Ectodermal cell (in vitro differentiated cells): Measurements from ENCODE around the gene ARHGEF11.
"Not testable (repeated sequence)": the region's sequence is repeated elsewhere in the genome, so short reads cannot be mapped to it uniquely, and the experiment has no call there.

Experiments used
- H3K27ac ChIP-seq: 2 replicates; pipeline ENCODE4 v1.7.0; 2013; ENCODE audit warnings: mild to moderate bottlenecking, low read depth, low read length; ENCODE audit not compliant: insufficient read depth, poor library complexity, severe bottlenecking
- H3K27me3 ChIP-seq: 2 replicates; pipeline ENCODE4 v1.7.0; 2013; ENCODE audit warnings: mild to moderate bottlenecking, low read length; ENCODE audit not compliant: insufficient read depth, control insufficient read depth, poor library complexity, severe bottlenecking
- H3K36me3 ChIP-seq: one replicate; pipeline ENCODE4 v1.7.0; 2013; ENCODE audit warnings: low read length; ENCODE audit not compliant: control insufficient read depth, insufficient read depth
- H3K4me1 ChIP-seq: one replicate; pipeline ENCODE4 v1.7.0; 2013; ENCODE audit warnings: low read length; ENCODE audit not compliant: control insufficient read depth, insufficient read depth
- H3K4me3 ChIP-seq: 2 replicates; pipeline ENCODE4 v1.7.0; 2013; ENCODE audit warnings: low read depth, low read length, control low read depth; ENCODE audit not compliant: insufficient read depth
- H3K9me3 ChIP-seq: 2 replicates; pipeline ENCODE4 v1.7.0; 2013; ENCODE audit warnings: mild to moderate bottlenecking, low read length, moderate library complexity; ENCODE audit not compliant: control insufficient read depth
- WGBS, 2 experiments: methylation state at CpG; one replicate each; pipeline ENCODE4 v1.1.7; 2013; ENCODE audit warnings: missing lambda C conversion rate in 2 of 2; 5-methylcytosine and 5-hydroxymethylcytosine counted together

ARHGEF11 gene

GRCh38 chr1:157086299-157086698 lies 40.8 kb upstream of the ARHGEF11 start:
- Histone ChIP-seq H3K36me3 (no peaks in the 10 kb centered on the region), H3K4me3 (no peak overlapping the region), H3K9me3 (no peaks in the 10 kb centered on the region), H3K4me1 (peaks cover 2% of the 10 kb centered on the region), H3K27me3 (no peaks in the 10 kb centered on the region), H3K27ac (no peak overlapping the region)
- WGBS, 2 experiments = 72 to 75% methylated on average over 6 of the region's 6 CpGs

DNA sequence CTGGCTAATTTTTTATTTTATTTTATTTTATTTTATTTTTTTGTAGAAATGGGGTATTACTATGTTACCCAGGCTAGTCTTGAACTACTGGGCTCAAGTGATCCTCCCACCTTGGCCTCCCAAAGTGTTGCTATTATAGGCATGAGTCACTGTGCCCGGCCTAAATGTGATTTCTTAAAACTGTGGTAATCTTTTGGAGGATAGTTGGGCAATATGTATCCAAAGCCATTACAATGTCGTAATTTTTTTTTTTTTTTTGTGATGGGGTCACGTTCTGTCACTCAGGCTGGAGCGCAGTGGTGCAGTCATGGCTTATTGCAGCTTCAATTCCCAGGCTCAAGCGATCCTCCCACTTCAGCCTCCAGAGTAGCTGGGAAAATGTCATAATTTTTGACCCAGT lies 39.9 kb upstream of the ARHGEF11 start:
- 95 to 98% methylated on average over 5 of the region's 5 CpGs for WGBS, 2 experiments
- Histone ChIP-seq H3K27me3 (no peaks in the 10 kb centered on the region), H3K27ac (no peak overlapping the region), H3K4me1 (peaks cover 1% of the 10 kb centered on the region), H3K36me3 (no peaks in the 10 kb centered on the region), H3K9me3 (no peaks in the 10 kb centered on the region), H3K4me3 (no peak overlapping the region)

DNA sequence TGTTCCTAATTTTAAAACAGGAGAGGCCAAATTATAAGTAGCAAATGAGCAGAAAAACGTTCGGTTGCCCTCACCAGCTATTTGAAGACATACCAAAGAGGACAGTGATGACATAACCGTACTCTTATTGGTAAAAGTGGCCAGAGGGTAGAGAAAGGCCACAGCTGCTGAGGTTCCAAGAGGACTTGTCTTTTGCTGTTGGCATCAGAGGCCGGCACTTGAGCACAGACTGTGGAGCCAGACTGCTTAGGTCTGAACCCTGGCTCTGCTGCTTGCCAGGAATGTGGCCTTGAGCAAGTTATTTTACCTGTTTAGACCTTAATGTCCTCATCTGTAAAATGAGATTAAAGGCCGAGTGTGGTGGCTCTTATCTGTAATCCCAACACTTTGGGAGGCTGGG lies 39.2 kb upstream of the ARHGEF11 start:
- Histone ChIP-seq H3K27me3 (no peaks in the 10 kb centered on the region), H3K4me1 (no peaks in the 10 kb centered on the region), H3K27ac (no peak overlapping the region), H3K9me3 (no peaks in the 10 kb centered on the region), H3K4me3 (no peak overlapping the region), H3K36me3 (no peaks in the 10 kb centered on the region)
- 93 to 94% methylated on average over 5 of the region's 5 CpGs for WGBS, 2 experiments

- WGBS, 2 experiments = 53 to 70% methylated on average over 3 to 5 of the region's 5 CpGs
These were observed 36.2 kb upstream of the ARHGEF11 start for GRCh38 chr1:157081707-157082106.

DNA sequence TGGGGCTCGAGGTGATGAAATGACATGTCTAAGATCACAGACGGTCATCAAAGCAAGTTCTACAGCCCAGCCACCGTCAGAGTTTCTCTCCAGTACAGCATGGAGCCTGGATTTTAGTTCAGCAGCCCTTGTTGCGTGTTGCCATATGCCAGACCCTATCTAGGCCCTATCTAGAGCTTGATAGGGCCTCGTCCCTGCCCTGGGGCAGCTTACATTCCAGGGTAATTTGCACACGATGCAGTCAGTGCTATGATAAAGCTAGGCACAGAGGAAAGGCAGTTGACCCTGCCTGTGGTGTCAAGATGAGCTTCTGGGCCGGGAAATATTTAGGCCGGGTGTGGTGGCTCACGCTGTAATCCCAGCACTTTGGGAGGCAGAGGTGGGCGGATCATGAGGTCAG lies 35.2 kb upstream of the ARHGEF11 start:
- no peak overlapping the region for H3K4me3 ChIP-seq
- no peaks in the 10 kb centered on the region for H3K36me3 ChIP-seq
- H3K27me3 ChIP-seq = no peaks in the 10 kb centered on the region
- no peaks in the 10 kb centered on the region for H3K4me1 ChIP-seq
- no peaks in the 10 kb centered on the region for H3K9me3 ChIP-seq
- WGBS, 2 experiments = 93 to 94% methylated on average over 10 of the region's 10 CpGs
- no peak overlapping the region for H3K27ac ChIP-seq

More at GRCh38 chr1:157081707-157082106, 36.2 kb upstream of the ARHGEF11 start:
- Histone ChIP-seq H3K27ac (no peak overlapping the region), H3K9me3 (no peaks in the 10 kb centered on the region), H3K27me3 (no peaks in the 10 kb centered on the region), H3K36me3 (no peaks in the 10 kb centered on the region), H3K4me3 (no peak overlapping the region), H3K4me1 (no peaks in the 10 kb centered on the region)

GRCh38 chr1:157077394-157077793 lies 31.9 kb upstream of the ARHGEF11 start:
- no peaks in the 10 kb centered on the region for H3K4me1 ChIP-seq
- WGBS, 2 experiments = 94 to 98% methylated on average over 1 of the region's 1 CpG
- H3K27me3 ChIP-seq = no peaks in the 10 kb centered on the region
- H3K9me3 ChIP-seq = no peaks in the 10 kb centered on the region
- H3K4me3 ChIP-seq = no peak overlapping the region
- H3K36me3 ChIP-seq = no peaks in the 10 kb centered on the region
- no peak overlapping the region for H3K27ac ChIP-seq

DNA sequence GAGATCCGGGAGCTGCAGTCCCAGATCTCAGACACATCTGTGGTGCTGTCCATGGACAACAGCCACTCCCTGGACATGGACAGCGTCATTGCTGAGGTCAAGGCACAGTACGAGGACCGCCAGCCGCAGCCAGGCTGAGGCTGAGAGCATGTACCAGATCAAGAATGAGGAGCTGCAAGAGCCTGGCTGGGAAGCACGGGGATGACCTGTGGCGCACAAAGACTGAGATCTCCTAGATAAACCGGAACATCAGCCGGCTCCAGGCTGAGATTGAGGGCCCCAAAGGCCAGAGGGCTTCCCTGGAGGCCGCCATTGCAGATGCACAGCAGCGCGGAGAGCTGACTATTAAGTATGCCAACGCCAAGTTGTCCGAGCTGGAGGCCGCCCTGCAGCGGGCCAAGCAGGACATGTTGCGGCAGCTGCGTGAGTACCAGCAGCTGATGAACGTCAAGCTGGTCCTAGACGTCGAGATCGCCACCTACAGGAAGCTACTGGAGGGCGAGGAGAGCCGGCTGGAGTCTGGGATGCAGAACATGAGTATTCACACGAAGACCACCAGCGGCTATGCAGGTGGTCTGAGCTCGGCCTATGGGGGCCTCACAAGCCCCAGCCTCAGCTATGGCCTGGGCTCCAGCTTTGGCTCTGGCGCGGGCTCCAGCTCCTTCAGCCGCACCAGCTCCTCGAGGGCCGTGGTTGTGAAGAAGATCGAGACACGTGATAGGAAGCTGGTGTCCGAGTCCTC lies 28.6 kb upstream of the ARHGEF11 start:
- no peaks in the 10 kb centered on the region for H3K4me1 ChIP-seq
- no peak overlapping the region for H3K27ac ChIP-seq
- no peak overlapping the region for H3K4me3 ChIP-seq
- no peaks in the 10 kb centered on the region for H3K9me3 ChIP-seq
- 54 to 55% methylated on average over 35 of the region's 35 CpGs for WGBS, 2 experiments
- no peaks in the 10 kb centered on the region for H3K36me3 ChIP-seq
- no peaks in the 10 kb centered on the region for H3K27me3 ChIP-seq

DNA sequence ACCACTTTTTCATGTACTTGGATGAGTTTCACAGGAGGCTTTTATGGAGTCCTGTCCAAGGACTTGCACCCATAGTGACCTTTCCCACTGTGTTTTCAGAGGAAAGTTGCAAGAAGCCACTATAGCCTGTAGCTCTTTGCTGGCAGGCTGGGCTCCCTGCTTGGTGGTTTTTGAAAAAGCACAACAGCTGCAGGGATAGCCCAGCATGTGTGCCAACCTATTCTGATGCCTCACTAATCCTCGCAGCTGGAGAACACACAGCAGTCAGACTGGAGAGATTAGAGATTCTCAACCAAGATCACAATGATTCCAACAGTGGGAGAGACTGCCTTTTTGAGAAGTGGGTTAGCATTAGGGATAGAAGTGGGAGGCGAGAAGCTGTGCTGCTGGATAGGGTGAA lies 24.1 kb upstream of the ARHGEF11 start:
- H3K4me1 ChIP-seq = no peaks in the 10 kb centered on the region
- H3K27ac ChIP-seq = no peak overlapping the region
- H3K4me3 ChIP-seq = no peak overlapping the region
- H3K27me3 ChIP-seq = no peaks in the 10 kb centered on the region
- WGBS, 2 experiments = 37 to 58% methylated on average over 2 of the region's 2 CpGs
- no peaks in the 10 kb centered on the region for H3K9me3 ChIP-seq
- no peaks in the 10 kb centered on the region for H3K36me3 ChIP-seq

DNA sequence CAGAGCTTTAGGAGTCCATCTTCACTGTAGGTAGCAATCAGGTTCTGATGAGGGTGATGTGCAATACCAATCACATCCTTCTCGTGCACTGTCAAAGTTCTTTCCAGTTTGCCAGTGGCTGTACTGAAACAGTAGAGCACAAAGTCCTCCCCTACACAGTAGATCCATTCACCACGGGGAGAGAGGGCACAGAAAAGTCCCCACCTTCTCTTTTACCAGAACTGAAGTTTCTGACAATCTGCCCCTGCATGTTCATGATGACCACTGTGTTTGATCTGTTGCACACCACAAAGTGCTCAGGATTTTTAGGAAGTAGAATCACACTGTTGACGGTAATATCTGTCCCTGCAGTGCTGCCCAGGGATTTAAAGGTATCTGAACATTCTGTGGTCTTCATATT lies 13.7 kb upstream of the ARHGEF11 start:
- not testable (repeated sequence) for H3K36me3 ChIP-seq, H3K4me1 ChIP-seq, H3K27me3 ChIP-seq, H3K9me3 ChIP-seq, H3K4me3 ChIP-seq, H3K27ac ChIP-seq
- WGBS, 2 experiments = 86 to 87% methylated on average over 3 of the region's 3 CpGs

DNA sequence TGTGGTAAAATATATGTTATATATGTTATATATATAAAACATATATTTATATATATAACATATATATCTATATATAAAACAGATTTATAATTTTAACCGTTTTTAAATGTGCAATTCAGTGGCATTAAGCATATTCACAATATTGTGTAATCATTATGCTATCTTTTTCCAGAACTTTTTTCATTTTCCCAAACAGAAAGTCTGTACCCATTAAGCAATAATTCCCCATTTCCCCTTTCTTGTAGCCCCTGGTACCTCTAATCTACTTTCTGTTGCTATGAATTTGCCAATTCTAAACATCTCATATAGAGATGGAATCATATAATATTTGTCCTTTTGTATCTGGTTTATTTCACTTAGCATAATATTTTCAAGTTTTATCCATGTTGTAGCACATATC lies 10.7 kb upstream of the ARHGEF11 start:
- Histone ChIP-seq H3K27ac (no peak overlapping the region), H3K9me3 (no peaks in the 10 kb centered on the region), H3K27me3 (no peaks in the 10 kb centered on the region), H3K4me1 (no peaks in the 10 kb centered on the region), H3K36me3 (no peaks in the 10 kb centered on the region), H3K4me3 (no peak overlapping the region)
- no CpG with 5 or more reads among the region's 1 CpG for WGBS, 2 experiments

GRCh38 chr1:157055729-157056128 lies 10.2 kb upstream of the ARHGEF11 start:
- not testable (repeated sequence) for H3K36me3 ChIP-seq, H3K27me3 ChIP-seq, H3K27ac ChIP-seq, H3K9me3 ChIP-seq, H3K4me1 ChIP-seq, H3K4me3 ChIP-seq
- 88 to 98% methylated on average over 5 of the region's 5 CpGs for WGBS, 2 experiments
